ENCODE measurements around the gene C11orf24.
"Not testable (repeated sequence)": the region's sequence is repeated elsewhere in the genome, so short reads cannot be mapped to it uniquely, and the experiment has no call there.

C11orf24 gene

DNA sequence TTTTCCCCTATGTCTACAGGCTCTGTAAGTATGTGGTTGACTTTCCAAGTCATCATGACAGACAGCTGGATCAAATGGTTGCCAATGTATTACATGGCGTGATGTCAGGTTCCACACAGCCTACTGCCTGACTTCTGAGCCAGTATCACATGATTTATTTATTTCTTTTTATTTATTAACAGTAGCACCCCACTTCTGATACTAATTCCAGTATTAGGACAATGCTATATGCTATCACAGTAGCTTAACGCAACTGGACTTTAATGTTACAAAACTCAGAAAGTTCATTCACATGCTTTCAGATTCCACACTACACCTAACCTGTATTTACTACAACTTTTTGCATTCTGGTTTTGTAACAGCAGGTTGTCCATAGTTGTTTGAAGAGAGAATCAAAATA, 17.7 kb upstream of the C11orf24 start:
- H3K27me3 ChIP-seq (ENCODE audit: control insufficient read depth in 5 of 5, insufficient read depth in 4 of 5, low read length in 5 of 5) = no peaks in the 10 kb centered on the region
- H3K4me1 ChIP-seq (ENCODE audit: control insufficient read depth in 5 of 5, insufficient read depth in 5 of 5, low read length in 5 of 5) = peaks cover 0 to 3% (median 0%) of the 10 kb centered on the region in 5 donors
- H3K4me3 ChIP-seq (ENCODE audit: low read depth in 1 of 5, low read length in 5 of 5) = no peak overlapping the region
- no peaks in the 10 kb centered on the region for H3K36me3 ChIP-seq (ENCODE audit: control insufficient read depth in 5 of 5, insufficient read depth in 5 of 5, low read length in 5 of 5)
- H3K9ac ChIP-seq (ENCODE audit: low read length in 5 of 5) = no peak overlapping the region
- peaks cover 0 to 6% (median 0%) of the 10 kb centered on the region in 5 donors for H3K9me3 ChIP-seq (ENCODE audit: control insufficient read depth in 5 of 5, low read length in 5 of 5)
- H3K27ac ChIP-seq (ENCODE audit: low read depth, low read length) = no peak overlapping the region

DNA sequence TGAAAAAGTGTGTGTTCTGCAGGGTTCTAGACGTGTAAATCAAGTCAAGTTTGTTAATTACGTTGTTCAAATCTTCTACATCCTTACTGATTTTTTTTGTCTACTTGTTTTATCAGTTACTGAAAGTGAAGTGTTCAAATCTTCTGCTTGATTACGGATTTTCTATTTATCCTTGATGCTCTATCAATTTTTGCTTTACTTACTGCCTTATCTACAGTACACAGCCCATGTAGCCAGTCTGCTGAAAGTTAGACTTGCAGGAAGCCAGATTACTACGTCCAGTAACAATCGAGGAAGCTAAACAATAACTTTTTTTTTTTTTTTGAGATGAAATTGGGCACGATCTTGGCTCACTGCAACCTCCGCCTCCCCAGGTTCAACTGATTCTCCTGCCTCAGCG, 15.6 kb upstream of the C11orf24 start:
- H3K9ac ChIP-seq (ENCODE audit: low read length in 5 of 5) = no peak overlapping the region

DNA sequence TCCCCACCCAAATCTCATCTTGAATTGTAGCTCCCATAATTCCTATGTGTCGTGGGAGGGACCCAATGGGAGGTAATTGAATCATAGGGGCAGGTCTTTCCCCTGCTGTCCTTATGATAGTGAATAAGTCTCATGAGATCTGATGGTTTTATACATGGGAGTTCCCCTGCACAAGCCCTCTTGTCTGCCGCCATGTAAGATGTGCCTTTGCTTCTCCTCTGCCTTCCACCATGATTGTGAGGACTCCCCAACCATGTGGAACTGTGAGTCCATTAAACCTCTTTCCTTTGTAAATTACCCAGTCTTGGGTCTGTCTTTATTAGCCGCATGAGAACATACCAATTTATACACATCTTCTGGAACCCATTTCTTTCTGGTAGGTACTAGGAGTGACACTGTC, 12.8 kb upstream of the C11orf24 start:
- H3K9ac ChIP-seq (ENCODE audit: low read length in 5 of 5); H3K9me3 ChIP-seq (ENCODE audit: control insufficient read depth in 5 of 5, low read length in 5 of 5); H3K4me1 ChIP-seq (ENCODE audit: control insufficient read depth in 5 of 5, insufficient read depth in 5 of 5, low read length in 5 of 5); H3K36me3 ChIP-seq (ENCODE audit: control insufficient read depth in 5 of 5, insufficient read depth in 5 of 5, low read length in 5 of 5); H3K27me3 ChIP-seq (ENCODE audit: control insufficient read depth in 5 of 5, insufficient read depth in 4 of 5, low read length in 5 of 5); H3K27ac ChIP-seq (ENCODE audit: low read depth, low read length); H3K4me3 ChIP-seq (ENCODE audit: low read depth in 1 of 5, low read length in 5 of 5): not testable (repeated sequence)

More for the DNA sequence above, 15.6 kb upstream of the C11orf24 start:
- Histone ChIP-seq H3K27me3 (ENCODE audit: control insufficient read depth in 5 of 5, insufficient read depth in 4 of 5, low read length in 5 of 5) (no peaks in the 10 kb centered on the region), H3K4me3 (ENCODE audit: low read depth in 1 of 5, low read length in 5 of 5) (no peak overlapping the region), H3K9me3 (ENCODE audit: control insufficient read depth in 5 of 5, low read length in 5 of 5) (peaks cover 0 to 6% (median 0%) of the 10 kb centered on the region in 5 donors), H3K27ac (ENCODE audit: low read depth, low read length) (no peak overlapping the region), H3K4me1 (ENCODE audit: control insufficient read depth in 5 of 5, insufficient read depth in 5 of 5, low read length in 5 of 5) (peaks cover 3 to 7% (median 4%) of the 10 kb centered on the region in 5 donors), H3K36me3 (ENCODE audit: control insufficient read depth in 5 of 5, insufficient read depth in 5 of 5, low read length in 5 of 5) (no peaks in the 10 kb centered on the region)

DNA sequence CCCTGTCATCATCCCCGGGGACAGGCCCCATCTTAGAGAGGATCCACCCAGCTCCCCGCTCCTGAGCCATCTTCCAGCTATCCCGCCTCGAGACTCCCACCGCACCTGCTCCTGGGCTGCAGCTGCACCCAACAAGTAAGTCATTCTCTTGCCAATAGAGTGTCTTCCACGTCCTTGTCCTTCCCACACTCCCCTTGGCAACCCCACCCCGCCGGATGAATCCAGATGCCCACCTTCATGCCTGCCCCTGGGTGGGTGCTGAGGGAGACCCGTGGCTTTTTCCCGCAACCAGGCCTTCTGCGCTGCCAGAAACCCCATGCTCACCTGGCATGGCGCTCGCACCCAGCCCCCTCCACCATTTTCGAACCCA, 11.1 kb upstream of the C11orf24 start:
- H3K9me3 ChIP-seq (ENCODE audit: control insufficient read depth in 5 of 5, low read length in 5 of 5) = no peaks in the 10 kb centered on the region
- H3K27me3 ChIP-seq (ENCODE audit: control insufficient read depth in 5 of 5, insufficient read depth in 4 of 5, low read length in 5 of 5) = no peaks in the 10 kb centered on the region
- no peak overlapping the region for H3K4me3 ChIP-seq (ENCODE audit: low read depth in 1 of 5, low read length in 5 of 5)
- H3K4me1 ChIP-seq (ENCODE audit: control insufficient read depth in 5 of 5, insufficient read depth in 5 of 5, low read length in 5 of 5) = peaks cover 3 to 7% (median 5%) of the 10 kb centered on the region in 5 donors
- no peak overlapping the region for H3K27ac ChIP-seq (ENCODE audit: low read depth, low read length)
- no peaks in the 10 kb centered on the region for H3K36me3 ChIP-seq (ENCODE audit: control insufficient read depth in 5 of 5, insufficient read depth in 5 of 5, low read length in 5 of 5)
- no peak overlapping the region for H3K9ac ChIP-seq (ENCODE audit: low read length in 5 of 5)

DNA sequence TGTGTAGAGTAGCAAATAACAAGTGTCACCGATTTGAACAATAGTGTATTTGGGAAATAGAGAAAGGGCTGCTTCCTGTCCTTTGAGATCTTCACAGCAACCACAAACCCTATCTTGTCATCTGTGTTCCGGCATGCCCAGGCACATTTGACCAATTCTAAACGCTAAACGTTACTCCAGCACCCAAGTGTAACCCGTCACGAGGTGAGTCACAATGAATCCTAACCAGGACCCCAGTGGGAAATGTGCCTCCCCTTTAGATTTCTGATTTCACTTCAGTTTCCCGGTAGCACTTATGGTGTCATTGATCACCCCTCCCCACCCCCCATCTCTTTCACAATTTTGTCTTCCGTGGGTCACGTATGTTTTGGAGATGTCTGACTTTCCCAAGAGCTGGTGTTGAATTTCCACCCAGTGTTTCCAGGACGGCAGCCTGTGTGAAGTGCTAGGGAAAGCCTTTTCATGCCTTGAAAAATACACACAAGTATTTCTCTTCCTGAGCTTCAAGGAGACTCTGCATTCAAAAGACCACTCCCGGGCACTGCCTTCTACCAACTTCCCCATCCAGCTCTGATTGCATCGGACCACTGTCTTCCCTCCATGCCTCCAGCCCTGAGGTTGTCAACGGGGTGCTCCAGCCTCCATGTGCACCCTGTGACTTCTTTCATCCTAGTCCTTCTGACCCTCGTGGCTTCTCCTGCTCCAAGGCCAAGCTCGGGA, 10.5 kb upstream of the C11orf24 start:
- Histone ChIP-seq H3K27ac (ENCODE audit: low read depth, low read length) (no peak overlapping the region), H3K4me3 (ENCODE audit: low read depth in 1 of 5, low read length in 5 of 5) (no peak overlapping the region), H3K9ac (ENCODE audit: low read length in 5 of 5) (no peak overlapping the region), H3K27me3 (ENCODE audit: control insufficient read depth in 5 of 5, insufficient read depth in 4 of 5, low read length in 5 of 5) (no peaks in the 10 kb centered on the region), H3K36me3 (ENCODE audit: control insufficient read depth in 5 of 5, insufficient read depth in 5 of 5, low read length in 5 of 5) (no peaks in the 10 kb centered on the region), H3K4me1 (ENCODE audit: control insufficient read depth in 5 of 5, insufficient read depth in 5 of 5, low read length in 5 of 5) (peaks cover 3 to 6% (median 5%) of the 10 kb centered on the region in 5 donors), H3K9me3 (ENCODE audit: control insufficient read depth in 5 of 5, low read length in 5 of 5) (no peaks in the 10 kb centered on the region)

DNA sequence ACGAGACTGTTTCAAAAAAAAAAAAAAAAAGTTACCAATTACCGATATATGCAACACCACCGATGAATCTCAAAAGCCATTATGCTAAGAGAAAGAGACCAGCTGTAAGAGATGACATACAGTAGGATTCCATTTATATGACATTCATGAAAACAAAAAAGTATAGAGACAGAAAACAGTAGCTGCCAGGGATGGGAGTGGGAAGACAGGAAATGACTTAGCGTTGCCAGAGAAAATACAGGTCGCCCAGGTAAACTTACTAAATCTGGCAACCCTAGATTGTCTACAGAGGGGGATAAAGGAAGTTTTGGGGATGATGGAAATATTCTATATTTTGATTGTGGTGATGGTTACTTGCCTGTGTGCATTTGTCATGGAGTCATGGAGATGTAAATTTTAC, 7.9 kb upstream of the C11orf24 start:
- H3K9ac ChIP-seq (ENCODE audit: low read length in 5 of 5) = no peak overlapping the region
- no peak overlapping the region for H3K27ac ChIP-seq (ENCODE audit: low read depth, low read length)
- H3K4me3 ChIP-seq (ENCODE audit: low read depth in 1 of 5, low read length in 5 of 5) = no peak overlapping the region
- no peaks in the 10 kb centered on the region for H3K36me3 ChIP-seq (ENCODE audit: control insufficient read depth in 5 of 5, insufficient read depth in 5 of 5, low read length in 5 of 5)
- H3K4me1 ChIP-seq (ENCODE audit: control insufficient read depth in 5 of 5, insufficient read depth in 5 of 5, low read length in 5 of 5) = peaks cover 3 to 7% (median 5%) of the 10 kb centered on the region in 5 donors
- no peaks in the 10 kb centered on the region for H3K27me3 ChIP-seq (ENCODE audit: control insufficient read depth in 5 of 5, insufficient read depth in 4 of 5, low read length in 5 of 5)
- no peaks in the 10 kb centered on the region for H3K9me3 ChIP-seq (ENCODE audit: control insufficient read depth in 5 of 5, low read length in 5 of 5)

DNA sequence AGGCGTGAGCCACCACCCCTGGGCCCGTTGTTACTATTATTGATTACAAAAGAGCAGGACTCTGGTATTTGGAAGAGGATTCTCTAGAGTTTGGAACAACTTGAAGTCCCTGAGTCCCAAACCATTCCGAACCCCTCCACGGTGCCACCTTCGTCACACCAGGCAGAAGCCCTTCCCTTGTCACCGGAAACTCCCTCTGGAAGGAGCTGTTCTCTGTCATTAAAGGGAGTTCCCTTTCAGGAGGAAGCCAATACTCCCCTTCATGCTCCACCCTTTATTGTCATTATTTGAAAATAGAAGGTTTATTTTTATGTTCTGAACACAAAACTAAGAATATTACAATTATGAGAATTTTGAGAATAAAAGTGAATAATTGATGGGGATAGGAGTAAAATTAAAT, 5.1 kb upstream of the C11orf24 start:
- no peak overlapping the region for H3K27ac ChIP-seq (ENCODE audit: low read depth, low read length)
- H3K27me3 ChIP-seq (ENCODE audit: control insufficient read depth in 5 of 5, insufficient read depth in 4 of 5, low read length in 5 of 5) = no peaks in the 10 kb centered on the region
- H3K36me3 ChIP-seq (ENCODE audit: control insufficient read depth in 5 of 5, insufficient read depth in 5 of 5, low read length in 5 of 5) = no peaks in the 10 kb centered on the region
- peaks cover 0 to 15% (median 10%) of the 10 kb centered on the region in 5 donors for H3K4me1 ChIP-seq (ENCODE audit: control insufficient read depth in 5 of 5, insufficient read depth in 5 of 5, low read length in 5 of 5)
- no peaks in the 10 kb centered on the region for H3K9me3 ChIP-seq (ENCODE audit: control insufficient read depth in 5 of 5, low read length in 5 of 5)
- no peak overlapping the region for H3K4me3 ChIP-seq (ENCODE audit: low read depth in 1 of 5, low read length in 5 of 5)
- H3K9ac ChIP-seq (ENCODE audit: low read length in 5 of 5) = no peak overlapping the region

DNA sequence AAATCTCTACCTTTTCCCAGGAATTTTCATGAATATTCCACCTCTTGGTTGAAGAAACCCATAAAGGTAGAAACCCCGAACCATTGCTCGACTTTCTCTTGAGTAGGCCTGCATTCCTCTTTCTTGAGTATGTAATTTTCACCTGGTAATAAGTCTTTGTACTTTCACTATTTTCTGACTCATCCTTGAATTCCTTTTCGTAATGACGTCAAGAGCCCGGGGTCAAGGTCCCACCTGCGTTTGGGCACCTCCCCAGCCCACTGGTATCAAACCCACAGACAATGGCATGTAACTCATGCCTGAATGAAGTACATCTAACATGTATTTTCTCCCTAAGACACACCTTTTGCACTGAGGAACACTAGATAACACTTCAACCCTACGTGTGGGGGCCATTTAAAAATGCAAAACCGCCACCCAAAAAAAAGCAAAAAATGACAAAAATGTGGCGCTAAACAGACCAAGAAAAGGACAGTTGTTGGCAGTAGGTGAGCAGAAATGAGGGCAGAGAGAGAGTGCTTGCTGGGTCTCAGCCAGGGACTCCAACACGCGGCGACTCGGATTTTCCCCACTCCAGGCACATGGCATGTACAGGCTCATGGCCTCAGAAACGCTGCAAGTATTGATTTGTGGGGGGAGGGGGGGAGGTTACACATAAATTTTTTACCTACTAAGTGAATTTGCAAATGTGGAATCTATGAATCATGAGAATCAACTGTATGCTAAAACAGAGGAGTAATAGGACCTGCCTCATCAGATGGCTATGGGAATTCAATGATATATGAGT, 4.1 kb upstream of the C11orf24 start:
- H3K9me3 ChIP-seq (ENCODE audit: control insufficient read depth in 5 of 5, low read length in 5 of 5) = no peaks in the 10 kb centered on the region
- H3K36me3 ChIP-seq (ENCODE audit: control insufficient read depth in 5 of 5, insufficient read depth in 5 of 5, low read length in 5 of 5) = no peaks in the 10 kb centered on the region
- no peak overlapping the region for H3K27ac ChIP-seq (ENCODE audit: low read depth, low read length)
- H3K4me1 ChIP-seq (ENCODE audit: control insufficient read depth in 5 of 5, insufficient read depth in 5 of 5, low read length in 5 of 5) = peaks cover 1 to 20% (median 17%) of the 10 kb centered on the region in 5 donors
- H3K9ac ChIP-seq (ENCODE audit: low read length in 5 of 5) = no peak overlapping the region
- H3K4me3 ChIP-seq (ENCODE audit: low read depth in 1 of 5, low read length in 5 of 5) = no peak overlapping the region
- H3K27me3 ChIP-seq (ENCODE audit: control insufficient read depth in 5 of 5, insufficient read depth in 4 of 5, low read length in 5 of 5) = no peaks in the 10 kb centered on the region

DNA sequence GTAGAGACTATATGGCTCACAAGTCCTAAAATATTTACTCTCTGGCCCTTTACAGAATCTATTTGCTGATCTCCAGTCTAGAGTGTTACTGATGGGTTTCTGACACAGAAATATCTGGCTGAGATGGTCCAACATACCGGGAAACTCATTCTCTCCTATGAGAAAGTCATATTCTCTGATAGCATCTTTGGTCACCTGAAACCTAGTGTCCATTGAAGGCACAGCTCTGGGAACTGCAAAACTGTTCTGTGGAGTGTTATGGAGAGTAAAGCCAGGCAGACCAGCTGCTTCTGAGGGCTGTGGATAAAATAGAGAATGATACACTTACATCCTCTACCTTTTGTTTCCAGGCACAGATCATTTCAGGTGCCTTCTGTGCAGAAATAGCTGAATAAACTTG, 2.5 kb upstream of the C11orf24 start:
- H3K36me3 ChIP-seq (ENCODE audit: control insufficient read depth in 5 of 5, insufficient read depth in 5 of 5, low read length in 5 of 5) = no peaks in the 10 kb centered on the region
- H3K4me3 ChIP-seq (ENCODE audit: low read depth in 1 of 5, low read length in 5 of 5) = no peak overlapping the region
- H3K27me3 ChIP-seq (ENCODE audit: control insufficient read depth in 5 of 5, insufficient read depth in 4 of 5, low read length in 5 of 5) = no peaks in the 10 kb centered on the region
- H3K9me3 ChIP-seq (ENCODE audit: control insufficient read depth in 5 of 5, low read length in 5 of 5) = no peaks in the 10 kb centered on the region
- H3K4me1 ChIP-seq (ENCODE audit: control insufficient read depth in 5 of 5, insufficient read depth in 5 of 5, low read length in 5 of 5) = peaks cover 6 to 36% (median 33%) of the 10 kb centered on the region in 5 donors
- no peak overlapping the region for H3K27ac ChIP-seq (ENCODE audit: low read depth, low read length)
- H3K9ac ChIP-seq (ENCODE audit: low read length in 5 of 5) = no peak overlapping the region

DNA sequence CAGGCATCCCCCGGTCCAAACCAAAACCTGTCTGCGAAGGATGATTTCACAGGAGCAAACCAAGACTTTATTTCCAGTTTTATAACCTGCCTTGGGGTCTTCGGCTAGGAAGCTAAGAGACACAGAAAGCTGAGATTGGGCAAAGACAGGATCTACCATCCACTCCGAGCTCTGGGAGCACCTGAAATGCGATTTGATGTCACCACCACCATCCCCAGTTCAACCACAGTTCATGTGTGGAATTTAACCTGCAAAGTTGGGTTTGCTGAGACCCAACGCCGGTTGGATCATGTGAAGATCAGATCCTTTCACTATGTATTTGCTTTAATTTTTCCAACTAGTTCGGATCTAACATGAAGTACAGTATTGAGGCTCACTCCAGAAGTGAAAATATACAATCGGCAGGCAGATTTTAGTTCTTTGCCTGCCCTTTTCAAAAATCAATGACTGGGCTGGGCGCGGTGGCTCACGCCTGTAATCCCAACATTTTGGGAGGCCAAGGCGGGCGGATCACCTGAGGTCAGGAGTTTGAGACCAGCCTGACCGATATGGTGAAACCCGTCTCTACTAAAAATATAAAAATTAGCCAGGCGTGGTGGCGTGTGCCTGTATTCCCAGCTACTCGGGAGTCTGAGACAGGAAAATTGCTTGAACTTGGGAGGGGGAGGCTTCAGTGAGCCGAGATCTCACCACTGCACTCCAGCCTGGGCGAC, 1.4 kb upstream of the C11orf24 start:
- Histone ChIP-seq H3K9ac (ENCODE audit: low read length in 5 of 5) (peak overlapping the region in 1 of 5 donors; percentile 30), H3K4me3 (ENCODE audit: low read depth in 1 of 5, low read length in 5 of 5) (peak overlapping the region in 1 of 5 donors; percentile 90), H3K27me3 (ENCODE audit: control insufficient read depth in 5 of 5, insufficient read depth in 4 of 5, low read length in 5 of 5) (no peaks in the 10 kb centered on the region), H3K4me1 (ENCODE audit: control insufficient read depth in 5 of 5, insufficient read depth in 5 of 5, low read length in 5 of 5) (peaks cover 7 to 40% (median 35%) of the 10 kb centered on the region in 5 donors), H3K9me3 (ENCODE audit: control insufficient read depth in 5 of 5, low read length in 5 of 5) (no peaks in the 10 kb centered on the region), H3K36me3 (ENCODE audit: control insufficient read depth in 5 of 5, insufficient read depth in 5 of 5, low read length in 5 of 5) (peaks cover 0 to under 1% (median 0%) of the 10 kb centered on the region in 5 donors), H3K27ac (ENCODE audit: low read depth, low read length) (no peak overlapping the region)
